Lower leg skin (tissue), 4 donors: Measurements from ENCODE around the gene MEPCE. TPM values are rescaled to one million over a fixed set of nuclear protein-coding genes. Genes with fewer than 3 reads are reported as not detected.

ENCODE experiments used
- DNase-seq, 2 donors: peaks; one replicate each; pipeline ENCODE4 v3.0.0-alpha.2; 2019; ENCODE audit warnings: low spot score in 2 of 2
- H3K4me3 ChIP-seq: fragments of 200-600 bp; sonication (generic); 2 replicates; pipeline ENCODE4 v1.5.1; 2017; ENCODE audit warnings: mild to moderate bottlenecking, low read depth; ENCODE audit not compliant: poor library complexity, severe bottlenecking
- POLR2A ChIP-seq, 2 donors: fragments of 450-650 bp; IDR thresholded peaks; one replicate each; pipeline ENCODE4 v1.6.1; 2016 to 2017; ENCODE audit warnings: antibody characterized with exemption in 2 of 2, mild to moderate bottlenecking in 1 of 2, moderate library complexity in 1 of 2
- WGBS, 2 donors: methylation state at CpG; one replicate each; pipeline ENCODE4 v1.1.5; 2018; 5-methylcytosine and 5-hydroxymethylcytosine counted together
- intact Hi-C: fragments of 100-400 bp; cut with DNase I; formaldehyde crosslinking; loops from one replicate; pipeline ENCODE4 v1.15.0; 2023; ENCODE audit warnings: low total_unique reads
- total RNA-seq, 4 donors: library from RNA; depleted of rRNA; stranded (reverse); fragments of >200 nt; gene quantifications; one replicate each; pipeline ENCODE4 v1.1.0, GENCODE V29; 2016
- TF ChIP-seq, protein P1 (sequence below), 3 donors: fragments of 450-650 bp; IDR thresholded peaks; one replicate each; pipeline ENCODE4 v1.5.1; 2016; ENCODE audit warnings: antibody characterized with exemption in 3 of 3, mild to moderate bottlenecking in 3 of 3, moderate library complexity in 2 of 3

MEPCE gene
- total RNA-seq, 4 donors from 2014 or later: 26.1 to 54.4 (median 37.4) TPM

GRCh38 chr7:100386940-100387339 is 42.7 kb upstream of the MEPCE start:
- no peak for DNase-seq
- no peak overlapping the region for H3K4me3 ChIP-seq
- no peak for TF ChIP-seq POLR2A (IDR thresholded peaks at IDR 0.05)
- TF ChIP-seq, protein P1, sequence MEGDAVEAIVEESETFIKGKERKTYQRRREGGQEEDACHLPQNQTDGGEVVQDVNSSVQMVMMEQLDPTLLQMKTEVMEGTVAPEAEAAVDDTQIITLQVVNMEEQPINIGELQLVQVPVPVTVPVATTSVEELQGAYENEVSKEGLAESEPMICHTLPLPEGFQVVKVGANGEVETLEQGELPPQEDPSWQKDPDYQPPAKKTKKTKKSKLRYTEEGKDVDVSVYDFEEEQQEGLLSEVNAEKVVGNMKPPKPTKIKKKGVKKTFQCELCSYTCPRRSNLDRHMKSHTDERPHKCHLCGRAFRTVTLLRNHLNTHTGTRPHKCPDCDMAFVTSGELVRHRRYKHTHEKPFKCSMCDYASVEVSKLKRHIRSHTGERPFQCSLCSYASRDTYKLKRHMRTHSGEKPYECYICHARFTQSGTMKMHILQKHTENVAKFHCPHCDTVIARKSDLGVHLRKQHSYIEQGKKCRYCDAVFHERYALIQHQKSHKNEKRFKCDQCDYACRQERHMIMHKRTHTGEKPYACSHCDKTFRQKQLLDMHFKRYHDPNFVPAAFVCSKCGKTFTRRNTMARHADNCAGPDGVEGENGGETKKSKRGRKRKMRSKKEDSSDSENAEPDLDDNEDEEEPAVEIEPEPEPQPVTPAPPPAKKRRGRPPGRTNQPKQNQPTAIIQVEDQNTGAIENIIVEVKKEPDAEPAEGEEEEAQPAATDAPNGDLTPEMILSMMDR (IDR thresholded peaks at IDR 0.05): no peak
- intact Hi-C loops: no loop called here
- WGBS, 2 donors: 50 to 52% methylated on average over 5 of the region's 5 CpGs

DNA sequence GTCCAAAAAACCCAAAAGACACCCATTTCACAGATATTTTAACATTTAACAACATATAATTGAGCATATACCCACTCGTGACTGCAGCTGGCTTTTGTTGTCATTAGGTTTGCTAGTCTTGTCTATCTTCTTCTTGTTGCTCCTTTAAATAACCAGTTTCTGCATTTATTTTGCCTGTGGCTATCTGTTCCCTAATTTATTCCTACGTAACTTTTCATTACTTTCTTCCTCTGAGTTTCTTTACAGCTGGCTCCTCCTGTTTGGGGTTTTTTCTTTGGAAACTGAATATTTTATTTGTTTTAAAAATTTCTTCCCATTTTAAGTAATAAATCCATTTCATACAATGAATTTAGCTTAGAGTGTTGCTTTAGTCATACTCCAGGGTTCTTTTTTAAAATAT is 41.9 kb upstream of the MEPCE start:
- 34 to 44% methylated on average over 2 of the region's 2 CpGs for WGBS, 2 donors
- no peak for DNase-seq
- TF ChIP-seq, protein P1 (IDR thresholded peaks at IDR 0.05): no peak
- TF ChIP-seq POLR2A (IDR thresholded peaks at IDR 0.05): no peak
- no peak overlapping the region for H3K4me3 ChIP-seq
- intact Hi-C loops: no loop called here

DNA sequence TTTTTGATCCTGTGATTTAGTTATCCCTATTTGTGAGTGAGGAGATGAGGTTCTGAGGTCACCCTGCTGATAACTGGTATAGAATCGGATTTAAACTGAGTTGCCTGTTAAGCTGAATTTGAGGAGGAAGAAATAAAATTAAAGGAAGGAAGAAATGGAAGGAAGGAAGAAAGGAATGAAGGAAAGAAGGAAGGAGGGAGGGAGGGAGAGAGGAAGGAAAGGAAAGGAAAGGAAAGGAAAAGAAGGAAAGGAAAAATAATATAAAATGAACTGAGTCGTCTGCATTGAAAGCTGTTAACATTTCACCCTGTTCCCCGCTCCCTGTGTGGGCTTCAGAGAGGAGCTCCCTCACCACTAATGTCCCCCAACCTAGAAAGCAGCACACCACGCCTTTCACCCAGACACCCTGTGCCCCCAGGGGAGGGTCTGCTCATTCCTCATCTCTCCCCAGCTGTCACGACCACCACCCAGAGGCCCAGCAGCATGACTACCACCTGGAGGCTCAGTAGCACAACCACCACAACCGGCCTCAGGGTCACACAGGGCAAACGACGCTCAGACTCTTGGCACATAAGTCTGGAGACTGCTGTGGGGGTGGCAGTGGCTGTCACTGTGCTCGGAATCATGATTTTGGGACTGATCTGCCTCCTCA is 40.1 kb upstream of the MEPCE start:
- 67 to 75% methylated on average over 6 to 9 of the region's 9 CpGs for WGBS, 2 donors
- H3K4me3 ChIP-seq: no peak overlapping the region

GRCh38 chr7:100390286-100391009 is 39.2 kb upstream of the MEPCE start:
- WGBS, 2 donors: 56 to 70% methylated on average over 3 of the region's 3 CpGs
- DNase-seq: no peak
- H3K4me3 ChIP-seq: no peak overlapping the region
- no peak for TF ChIP-seq POLR2A (IDR thresholded peaks at IDR 0.05)
- TF ChIP-seq, protein P1 (IDR thresholded peaks at IDR 0.05): no peak
- intact Hi-C loops: no loop called here

More for the DNA sequence above, 40.1 kb upstream of the MEPCE start:
- TF ChIP-seq, protein P1 (IDR thresholded peaks at IDR 0.05): no peak
- TF ChIP-seq POLR2A (IDR thresholded peaks at IDR 0.05): no peak
- intact Hi-C loops: no loop called here
- no peak for DNase-seq

DNA sequence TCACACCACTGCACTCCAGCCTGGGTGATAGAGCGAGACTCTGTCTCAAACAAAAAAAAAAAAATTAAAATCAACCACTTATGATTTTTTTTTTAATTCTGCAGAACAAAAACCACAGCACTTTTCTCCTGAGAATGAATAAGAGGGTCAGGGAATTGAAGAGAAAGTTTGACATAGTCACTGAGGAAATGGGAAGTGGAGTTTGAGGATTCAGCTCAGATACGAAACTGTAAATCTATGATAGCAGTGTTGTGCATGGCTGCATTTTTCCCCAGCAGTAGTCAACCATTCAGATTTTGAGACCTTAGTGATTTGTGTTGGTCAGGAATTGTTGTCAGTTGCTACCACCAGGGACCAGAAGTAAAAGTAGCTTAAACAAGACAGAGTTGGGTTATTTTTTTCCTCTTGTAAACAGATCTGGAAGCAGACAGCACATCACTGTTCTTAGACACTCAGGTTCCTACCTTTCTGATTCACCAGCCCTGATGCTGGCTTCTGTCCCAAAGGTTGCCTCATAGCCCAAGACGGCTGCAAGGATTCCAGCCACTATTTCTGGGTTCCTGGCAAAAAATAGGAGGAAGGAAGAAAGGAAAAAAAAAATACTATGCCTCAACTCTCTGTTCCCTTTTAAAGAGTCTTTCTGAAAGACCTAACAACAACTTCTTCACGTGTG is 36.3 kb upstream of the MEPCE start:
- TF ChIP-seq, protein P1 (IDR thresholded peaks at IDR 0.05): no peak
- TF ChIP-seq POLR2A (IDR thresholded peaks at IDR 0.05): no peak
- 76 to 77% methylated on average over 4 of the region's 4 CpGs for WGBS, 2 donors
- no peak overlapping the region for H3K4me3 ChIP-seq
- intact Hi-C loops: no loop called here
- DNase-seq: no peak
